ENCODE data around the gene ARHGAP40.
"Not testable (repeated sequence)": the region's sequence is repeated elsewhere in the genome, so short reads cannot be mapped to it uniquely, and the experiment has no call there.

Gene ARHGAP40

GRCh38 chr20:38588303-38588702 is 13.3 kb upstream of the ARHGAP40 start:
- DNase-seq (ENCODE audit: low read depth, low spot score), result no peak

- DNase-seq (ENCODE audit: low read depth, low spot score), result no peak
These were observed 12.3 kb upstream of the ARHGAP40 start for GRCh38 chr20:38589351-38589750.

GRCh38 chr20:38589967-38590675 is 11.5 kb upstream of the ARHGAP40 start:
- no peak for DNase-seq (ENCODE audit: low read depth, low spot score)

DNA sequence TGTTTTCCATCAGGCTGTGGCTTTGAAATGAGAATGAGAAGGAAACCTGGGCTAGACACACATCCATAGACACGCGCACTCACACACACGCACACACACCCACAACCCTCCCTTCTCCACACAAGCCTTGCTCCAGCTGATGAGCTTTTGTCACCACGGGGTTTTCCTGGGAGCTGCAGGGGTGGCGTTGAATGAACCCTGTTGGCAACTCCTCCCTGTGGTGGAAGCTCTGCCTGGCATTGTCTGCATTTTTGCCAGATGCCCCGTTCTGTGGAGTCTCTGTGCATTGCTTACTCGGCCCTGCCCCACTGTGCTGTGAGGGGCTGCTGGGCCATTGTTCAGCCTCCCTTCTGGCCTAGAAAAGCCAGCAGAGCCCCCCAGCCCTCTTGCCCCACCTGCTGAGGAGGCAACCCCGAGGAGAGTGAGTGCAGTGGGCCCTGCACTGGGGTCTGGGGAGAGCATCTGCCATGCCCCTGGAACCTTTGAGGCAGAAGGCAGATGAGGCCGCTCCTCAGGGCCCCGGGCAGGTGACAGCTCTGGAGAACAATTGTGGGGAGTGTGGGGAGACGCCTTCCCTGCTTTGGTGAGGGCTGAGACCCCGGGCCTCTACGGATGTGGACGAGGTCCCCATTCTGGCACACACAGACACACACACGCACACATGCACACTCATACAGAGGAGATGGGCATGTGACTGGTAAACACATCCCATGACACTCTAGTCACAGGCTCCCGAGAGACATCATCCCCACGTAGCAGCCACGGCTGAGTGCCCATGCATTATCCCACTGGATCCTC is 10.7 kb upstream of the ARHGAP40 start:
- peak; percentile 30 for DNase-seq (ENCODE audit: low read depth, low spot score)

- DNase-seq (ENCODE audit: low read depth, low spot score), result no peak
These were observed 9.9 kb upstream of the ARHGAP40 start for GRCh38 chr20:38591474-38592410.

GRCh38 chr20:38592411-38592790 is 9.2 kb upstream of the ARHGAP40 start:
- not testable (repeated sequence) for DNase-seq (ENCODE audit: low read depth, low spot score)

DNA sequence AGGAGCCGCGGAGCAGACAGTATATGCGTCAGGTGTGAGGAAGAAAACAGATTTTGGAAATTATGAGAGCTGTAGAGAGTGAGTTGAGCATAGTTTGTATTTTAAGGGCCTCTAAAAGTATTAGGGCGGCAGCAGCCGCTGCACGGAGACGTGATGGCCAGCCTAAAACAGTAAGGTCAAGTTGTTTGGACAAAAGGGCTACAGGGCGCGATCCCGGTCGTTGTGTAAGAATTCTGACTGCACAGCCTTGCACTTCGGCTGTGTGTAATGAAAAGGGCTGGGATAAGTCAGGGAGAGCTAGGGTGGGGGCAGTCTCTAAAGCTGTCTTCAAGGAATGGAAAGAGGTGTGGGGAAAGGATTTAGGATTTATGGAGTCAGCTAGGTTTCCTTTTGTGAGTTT is 7.3 kb upstream of the ARHGAP40 start:
- not testable (repeated sequence) for DNase-seq (ENCODE audit: low read depth, low spot score)

DNA sequence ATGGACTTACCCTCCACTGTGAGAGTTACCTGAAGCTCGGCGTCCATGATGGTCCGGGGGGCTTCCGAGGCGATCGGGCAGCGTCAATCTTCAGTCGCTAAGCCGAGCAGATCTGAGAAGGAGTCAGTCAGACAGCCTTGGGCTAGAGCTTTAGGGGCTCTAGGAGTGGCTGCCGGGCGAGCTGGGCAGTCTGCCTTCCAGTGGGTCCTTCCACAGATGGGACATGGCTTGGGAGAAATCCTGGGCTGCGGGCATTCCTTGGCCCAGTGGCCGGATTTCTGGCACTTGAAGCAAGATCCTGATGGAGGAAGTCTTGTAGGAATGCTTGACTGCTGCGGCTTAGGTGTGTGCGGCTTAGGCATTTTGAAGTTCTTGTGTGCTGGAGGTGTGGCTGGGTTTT is 5.7 kb upstream of the ARHGAP40 start:
- DNase-seq (ENCODE audit: low read depth, low spot score), result not testable (repeated sequence)

DNA sequence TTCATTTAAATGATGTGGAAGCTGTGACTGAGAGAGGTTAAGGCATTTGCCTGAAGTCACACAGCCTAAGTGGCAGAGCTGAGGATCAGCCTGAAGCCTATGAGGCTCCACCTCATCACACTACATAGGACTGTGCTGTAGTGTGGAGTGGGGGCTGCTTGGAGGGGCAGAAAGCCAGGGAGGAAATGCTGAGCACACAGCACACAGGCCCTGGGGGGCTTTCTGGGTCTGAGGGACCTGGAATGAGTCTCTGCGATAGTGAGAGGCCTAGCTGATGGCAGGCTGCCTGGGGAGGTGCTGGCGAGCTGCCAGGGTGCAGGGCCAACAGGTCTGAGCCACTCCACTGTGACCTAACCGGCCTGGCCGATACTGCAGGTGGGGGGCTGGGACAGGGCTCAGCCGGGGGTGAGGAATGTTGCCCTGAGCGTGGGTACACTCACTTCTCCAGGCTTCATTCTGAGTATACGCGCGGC is 2.2 kb upstream of the ARHGAP40 start:
- DNase-seq (ENCODE audit: low read depth, low spot score), result peak; percentile 69

DNA sequence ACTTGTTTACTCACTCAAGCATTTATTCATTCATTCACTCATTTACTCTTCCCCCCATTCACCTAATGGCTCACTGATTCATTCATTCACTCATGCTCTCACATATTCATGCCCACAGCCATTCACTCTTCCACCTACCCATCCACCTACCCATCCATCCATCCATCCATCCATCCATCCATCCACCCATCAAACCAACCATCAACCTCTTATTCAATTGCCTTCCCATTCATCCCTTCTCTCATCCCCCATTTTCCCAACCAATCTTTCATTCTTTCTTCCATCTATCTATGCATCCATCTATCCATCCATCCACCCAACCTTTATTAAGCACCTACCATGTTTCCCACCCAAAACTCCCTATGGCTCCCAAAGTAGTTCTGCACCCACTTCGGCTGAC is 1.6 kb upstream of the ARHGAP40 start:
- no peak for DNase-seq (ENCODE audit: low read depth, low spot score)

GRCh38 chr20:38602185-38602581 is 574 bp downstream of the ARHGAP40 start:
- DNase-seq (ENCODE audit: low read depth, low spot score), result no peak

DNA sequence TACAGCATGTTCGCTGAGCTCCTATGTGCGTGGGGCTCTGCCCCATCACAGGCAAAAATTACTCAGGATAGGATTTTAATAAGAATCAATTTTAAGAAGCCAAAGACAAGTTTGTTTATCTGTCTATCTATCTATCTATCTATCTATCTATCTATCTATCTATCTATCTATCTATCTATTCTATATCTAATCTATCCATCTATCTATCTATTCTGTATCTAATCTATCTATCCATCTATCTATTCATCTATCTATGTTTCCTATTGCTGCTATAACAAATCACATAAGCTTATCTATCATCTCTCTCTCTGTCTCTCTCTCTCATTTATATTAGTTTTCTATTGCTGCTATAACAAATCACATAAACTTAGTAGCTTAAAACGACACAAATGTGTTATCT is 1.7 kb downstream of the ARHGAP40 start:
- DNase-seq (ENCODE audit: low read depth, low spot score), result no peak

DNA sequence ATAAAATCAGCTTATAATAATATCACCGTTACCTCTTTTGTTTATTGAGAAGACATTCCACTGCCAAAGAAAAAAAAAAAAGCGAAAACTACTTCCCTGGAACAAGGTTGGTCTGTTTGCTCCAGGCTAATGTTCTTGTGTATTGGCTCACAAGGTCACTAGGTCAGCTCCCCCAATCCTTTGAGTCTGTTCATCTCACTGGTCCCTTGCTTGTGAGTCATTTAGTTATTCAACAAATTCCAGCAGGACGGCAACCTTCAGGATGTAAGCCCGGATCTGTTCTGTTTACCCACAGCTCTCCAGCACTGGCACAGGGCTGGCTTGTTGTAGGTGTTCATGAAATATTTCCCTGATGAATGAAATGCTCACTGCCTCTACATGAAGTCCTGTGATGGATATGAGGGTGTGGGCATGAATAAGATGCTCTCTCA is 3.3 kb downstream of the ARHGAP40 start:
- DNase-seq (ENCODE audit: low read depth, low spot score), result peak; percentile 57

DNA sequence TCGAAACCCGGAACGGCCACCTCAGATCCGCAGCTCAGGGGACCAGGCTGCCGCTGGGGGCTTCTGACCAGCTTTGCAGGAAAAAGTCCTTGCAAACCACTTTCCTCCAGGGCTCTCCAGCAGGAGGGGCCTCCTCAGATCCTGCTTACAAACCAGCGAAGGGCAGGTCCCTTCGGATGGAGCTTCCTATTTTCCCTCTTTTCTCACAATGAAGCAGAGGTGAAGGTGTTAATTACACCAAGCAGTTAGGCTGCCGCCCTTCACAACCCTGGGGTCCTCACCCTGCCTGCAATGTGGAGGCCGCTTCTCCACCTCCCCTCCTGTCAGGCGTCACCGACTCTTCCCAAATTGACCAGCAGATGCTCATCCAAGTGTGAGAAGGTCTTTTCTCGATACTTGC is 5.7 kb downstream of the ARHGAP40 start:
- DNase-seq (ENCODE audit: low read depth, low spot score), result no peak

DNA sequence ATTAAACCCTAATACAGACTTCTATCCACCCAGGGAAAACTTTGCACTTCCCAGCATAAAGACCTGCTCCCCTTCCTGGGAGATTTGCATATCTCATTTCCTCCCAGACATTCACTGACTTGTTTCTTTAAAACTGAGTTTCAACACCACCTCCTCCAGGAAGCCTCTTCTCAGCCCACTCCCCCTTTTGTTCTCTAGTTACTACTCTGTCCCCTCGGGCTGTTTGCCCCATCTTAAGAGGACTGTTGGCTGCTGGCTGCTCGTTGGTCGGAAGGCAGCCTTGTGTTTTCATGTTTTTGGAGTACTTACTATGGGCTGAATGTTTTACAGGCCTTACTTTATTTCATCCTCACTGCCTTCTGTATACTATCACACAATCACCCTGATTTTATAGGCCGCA is 6.6 kb downstream of the ARHGAP40 start:
- no peak for DNase-seq (ENCODE audit: low read depth, low spot score)

DNA sequence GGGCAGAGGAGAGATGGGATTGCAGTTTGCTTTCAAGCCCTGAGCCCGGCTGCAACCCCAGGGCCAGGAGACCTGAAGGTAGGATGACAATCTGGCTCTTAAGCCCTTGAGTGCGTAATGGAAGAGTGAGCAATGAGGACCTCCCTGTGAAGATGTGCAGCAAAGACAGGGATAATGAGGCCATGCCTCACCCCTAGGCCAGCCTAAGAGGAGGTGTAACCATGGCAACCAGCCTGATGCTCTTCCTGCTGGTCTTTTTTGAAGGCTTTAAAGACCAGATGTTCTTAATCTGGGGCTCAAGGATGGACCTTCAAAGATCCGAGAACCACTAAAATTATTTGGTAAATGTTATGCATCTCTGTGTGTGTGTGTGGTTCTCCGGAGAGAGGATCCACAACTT is 8.2 kb downstream of the ARHGAP40 start:
- no peak for DNase-seq (ENCODE audit: low read depth, low spot score)

DNA sequence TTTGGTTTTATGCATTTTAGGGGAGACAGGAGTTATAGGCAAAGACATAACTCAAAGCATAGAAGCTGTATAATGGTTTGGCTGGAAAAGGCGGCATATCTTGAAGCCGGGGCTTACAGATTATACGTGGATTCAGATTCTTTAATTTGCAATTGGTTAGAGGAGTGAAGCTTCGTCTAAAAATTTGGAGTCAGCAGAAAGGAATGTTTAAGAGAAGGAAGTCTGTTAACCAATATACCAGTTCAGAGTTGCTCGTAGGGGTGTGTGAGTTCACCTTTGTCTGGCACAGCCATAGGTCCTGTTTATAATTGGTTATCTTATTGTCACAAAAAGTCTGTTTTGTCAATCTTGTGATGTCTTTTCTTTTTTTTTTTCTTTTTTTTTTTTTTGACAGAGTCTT is 8.9 kb downstream of the ARHGAP40 start:
- DNase-seq (ENCODE audit: low read depth, low spot score), result peak; percentile 32

- no peak for DNase-seq (ENCODE audit: low read depth, low spot score)
These were observed 11.3 kb downstream of the ARHGAP40 start for GRCh38 chr20:38612751-38613515.

DNA sequence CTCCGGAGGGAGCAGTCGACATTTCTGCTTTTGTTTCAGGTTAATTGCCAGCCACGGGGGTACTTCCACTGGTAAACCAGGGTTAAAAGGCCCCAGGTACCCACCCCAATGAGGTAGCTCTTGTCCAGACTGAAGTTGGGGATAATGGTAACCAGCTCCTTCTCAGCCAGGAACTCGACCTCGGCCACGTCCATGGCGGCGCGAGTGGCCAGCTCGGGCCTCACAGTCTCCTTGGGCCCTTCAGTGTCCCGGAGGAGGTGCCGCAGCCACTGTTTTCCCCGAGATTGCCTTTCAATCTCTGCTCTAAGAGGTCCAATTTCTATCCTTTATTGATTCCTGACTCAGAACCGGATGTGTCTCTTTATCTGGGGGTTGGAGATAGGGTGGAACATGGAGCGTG is 13.7 kb downstream of the ARHGAP40 start:
- no peak for DNase-seq (ENCODE audit: low read depth, low spot score)

DNA sequence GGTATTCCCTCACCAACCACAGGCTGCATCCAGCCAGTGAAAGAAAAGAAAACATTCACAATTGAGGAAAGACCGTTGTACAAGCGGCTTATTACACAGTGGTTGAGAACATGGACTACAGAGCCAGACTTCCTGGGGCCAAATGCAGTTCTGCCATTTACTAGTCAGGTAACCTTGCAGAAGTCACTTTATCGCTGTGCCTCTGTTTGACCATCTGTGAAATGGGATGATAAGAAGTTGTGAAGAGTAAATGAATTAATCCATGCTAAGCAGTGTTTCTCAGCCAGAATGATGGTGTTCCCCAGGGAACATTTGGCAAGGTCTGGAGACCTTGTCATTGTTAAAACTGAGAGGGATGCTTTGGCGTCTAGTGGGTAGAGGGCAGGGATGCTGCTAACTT is 14.8 kb downstream of the ARHGAP40 start:
- no peak for DNase-seq (ENCODE audit: low read depth, low spot score)

Data from astrocyte of the hippocampus (primary cell).